Mesothelial cell of epicardium (in vitro differentiated cells): Measurements from ENCODE around the gene SUGP1. TPM values are rescaled to one million over a fixed set of nuclear protein-coding genes. Genes with fewer than 3 reads are reported as not detected.

Experiments used
- DNase-seq, 2 experiments: peaks; one replicate each; pipeline ENCODE4 v3.0.0; 2021; ENCODE audit warnings: low spot score in 2 of 2; ENCODE audit not compliant: unreplicated experiment in 2 of 2
- H3K27ac Mint-ChIP-seq: 2 replicates; pipeline ENCODE4 v1.8.0; 2021; ENCODE audit warnings: mixed read lengths
- H3K27me3 Mint-ChIP-seq: 2 replicates; pipeline ENCODE4 v1.8.0; 2021; ENCODE audit warnings: low read depth, mixed read lengths
- H3K36me3 Mint-ChIP-seq: 2 replicates; pipeline ENCODE4 v1.8.0; 2021; ENCODE audit warnings: mixed read lengths
- H3K4me1 Mint-ChIP-seq: 2 replicates; pipeline ENCODE4 v1.8.0; 2021; ENCODE audit warnings: mixed read lengths
- H3K4me3 Mint-ChIP-seq: 2 replicates; pipeline ENCODE4 v1.8.0; 2021; ENCODE audit warnings: mild to moderate bottlenecking, moderate library complexity, mixed read lengths
- H3K9me3 Mint-ChIP-seq: 2 replicates; pipeline ENCODE4 v1.8.0; 2021; ENCODE audit warnings: mixed read lengths
- CTCF ChIP-seq: fragments of 200-600 bp; sonication (generic); IDR thresholded peaks from one replicate; pipeline ENCODE4 v1.5.0; 2021; ENCODE audit warnings: antibody characterized with exemption; ENCODE audit not compliant: unreplicated experiment
- total RNA-seq: library from RNA; stranded (reverse); gene quantifications from 3 replicates; pipeline ENCODE4 v1.2.1, GENCODE V29; 2021

Gene SUGP1
- total RNA-seq, 1 donor from 2014 or later, result 77.2 TPM

- H3K4me3 Mint-ChIP-seq, result no peak overlapping the region
- no peaks in the 10 kb centered on the region for H3K4me1 Mint-ChIP-seq
- DNase-seq, result no peak
- H3K27ac Mint-ChIP-seq, result no peak overlapping the region
- no peaks in the 10 kb centered on the region for H3K27me3 Mint-ChIP-seq
- TF ChIP-seq CTCF, result no peak
- H3K36me3 Mint-ChIP-seq, result peaks cover 22% of the 10 kb centered on the region
- no peaks in the 10 kb centered on the region for H3K9me3 Mint-ChIP-seq
Measured at GRCh38 chr19:19334989-19335344, 14.7 kb upstream of the SUGP1 start.

- H3K4me1 Mint-ChIP-seq, result no peaks in the 10 kb centered on the region
- H3K27ac Mint-ChIP-seq, result no peak overlapping the region
- no peak overlapping the region for H3K4me3 Mint-ChIP-seq
- H3K9me3 Mint-ChIP-seq, result no peaks in the 10 kb centered on the region
- TF ChIP-seq CTCF, result no peak
- H3K27me3 Mint-ChIP-seq, result no peaks in the 10 kb centered on the region
- peaks cover 24% of the 10 kb centered on the region for H3K36me3 Mint-ChIP-seq
- no peak for DNase-seq
Measured at GRCh38 chr19:19334063-19334988, 14.0 kb upstream of the SUGP1 start.

GRCh38 chr19:19329126-19329525, 8.8 kb upstream of the SUGP1 start:
- Mint-ChIP-seq H3K4me1 (no peaks in the 10 kb centered on the region), H3K4me3 (no peak overlapping the region), H3K27ac (no peak overlapping the region), H3K27me3 (no peaks in the 10 kb centered on the region), H3K9me3 (no peaks in the 10 kb centered on the region), H3K36me3 (peaks cover 28% of the 10 kb centered on the region)
- DNase-seq, result no peak
- no peak for TF ChIP-seq CTCF

DNA sequence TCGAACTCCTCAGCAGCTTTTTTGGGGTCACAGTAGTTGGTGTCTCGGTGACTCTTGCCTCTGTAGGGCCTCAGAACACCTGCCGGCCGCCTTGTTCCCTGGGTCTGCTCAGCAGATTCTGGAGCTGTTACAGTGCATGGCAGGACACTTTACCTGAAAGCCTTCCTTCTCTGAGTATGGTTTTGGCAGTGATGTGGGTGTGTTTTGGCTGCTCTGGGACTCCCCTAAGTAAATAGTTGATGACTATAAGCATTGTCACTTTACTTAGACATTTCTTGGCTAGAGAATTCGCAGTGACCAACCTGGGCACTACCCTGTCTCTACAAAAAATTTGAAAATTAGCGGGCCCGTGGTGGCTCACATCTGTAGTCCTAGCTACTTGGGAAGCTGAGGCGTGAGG, 7.4 kb upstream of the SUGP1 start:
- Mint-ChIP-seq H3K9me3 (no peaks in the 10 kb centered on the region), H3K4me3 (no peak overlapping the region), H3K36me3 (peaks cover 32% of the 10 kb centered on the region), H3K4me1 (no peaks in the 10 kb centered on the region), H3K27me3 (no peaks in the 10 kb centered on the region), H3K27ac (no peak overlapping the region)
- TF ChIP-seq CTCF, result no peak
- DNase-seq, result no peak

DNA sequence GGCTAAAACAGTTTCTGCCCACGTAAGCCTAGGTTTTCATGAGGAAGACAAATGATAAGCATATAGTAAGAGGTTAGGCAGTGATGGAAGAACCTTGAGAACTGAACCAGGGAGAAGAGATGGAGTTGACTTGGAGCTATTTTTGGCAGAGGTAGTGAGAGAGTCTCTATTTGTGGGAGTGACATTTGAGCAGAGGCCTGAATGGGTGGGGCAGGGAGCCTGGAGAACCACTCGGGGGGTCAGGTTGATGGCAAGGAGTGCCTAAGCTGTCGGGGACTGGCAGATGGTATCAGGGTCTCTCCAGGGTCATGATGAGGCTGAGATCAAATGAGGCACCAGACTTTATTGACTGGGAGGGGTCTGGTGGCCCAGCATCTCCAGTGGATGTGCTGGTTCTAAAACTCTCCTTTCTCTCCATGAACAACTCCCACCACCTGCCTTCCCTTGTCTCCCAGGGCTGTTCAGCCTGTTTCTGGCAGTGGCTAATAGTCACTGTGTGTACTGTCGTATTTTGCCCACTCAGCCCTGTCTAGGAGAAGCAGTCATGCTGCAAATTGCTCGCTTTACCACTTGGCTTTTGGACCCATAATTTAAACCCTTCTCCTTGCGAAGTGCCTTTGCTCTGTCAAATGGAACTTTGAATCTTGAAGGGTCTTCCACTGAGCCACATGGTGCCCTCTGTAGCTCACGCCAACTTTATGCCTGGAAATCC, 3.9 kb upstream of the SUGP1 start:
- Mint-ChIP-seq H3K36me3 (peaks cover 29% of the 10 kb centered on the region), H3K27me3 (no peaks in the 10 kb centered on the region), H3K4me1 (peaks cover 13% of the 10 kb centered on the region), H3K4me3 (no peak overlapping the region), H3K9me3 (no peaks in the 10 kb centered on the region), H3K27ac (peak overlapping the region; percentile 5)
- no peak for DNase-seq
- TF ChIP-seq CTCF, result no peak
